Posterior vena cava (tissue), 2 donors: ENCODE data around the gene SCN1A. TPM values are rescaled to one million over a fixed set of nuclear protein-coding genes. Genes with fewer than 3 reads are reported as not detected.
"Not testable (repeated sequence)": the region's sequence is repeated elsewhere in the genome, so short reads cannot be mapped to it uniquely, and the experiment has no call there.

Experiments
- DNase-seq: peaks from one replicate; pipeline ENCODE4 v3.0.0-alpha.2; 2020; ENCODE audit warnings: low spot score
- intact Hi-C, 2 donors: fragments of 100-400 bp; cut with DNase I; formaldehyde crosslinking; loops; one replicate each; pipeline versions ENCODE4 v1.14.1 to v1.14.2; 2022 to 2023
- total RNA-seq, 2 donors: library from RNA; stranded (reverse); fragmentation: NEBNext Ultra II Directional; extraction: Animal tissue kit (Norgen Biotek cat#: 25700); gene quantifications; one replicate each; pipeline ENCODE4 v1.2.1, GENCODE V29; 2021
- donor health status: DM: yes; HTN: yes; CAD: no.
- donor health status: DM: yes; HTN: yes; CAD: no.

The SCN1A gene
- total RNA-seq, 2 donors from 2014 or later, result not detected

- intact Hi-C loops, result no loop called here
Observed at GRCh38 chr2:166138144-166138543, 10.3 kb upstream of the SCN1A start.

GRCh38 chr2:166137331-166137730 is 9.5 kb upstream of the SCN1A start:
- DNase-seq, result no peak
- intact Hi-C loops, result no loop called here

More at GRCh38 chr2:166138144-166138543, 10.3 kb upstream of the SCN1A start:
- no peak for DNase-seq

GRCh38 chr2:166135849-166136258 is 8.0 kb upstream of the SCN1A start:
- DNase-seq, result no peak
- intact Hi-C loops, result no loop called here

GRCh38 chr2:166135152-166135848 is 7.5 kb upstream of the SCN1A start:
- intact Hi-C loops, result no loop called here
- no peak for DNase-seq

- intact Hi-C loops, result no loop called here
- DNase-seq, result no peak
Observed at GRCh38 chr2:166134252-166135151, 6.7 kb upstream of the SCN1A start.

- intact Hi-C loops, result no loop called here
- no peak for DNase-seq
Observed at GRCh38 chr2:166133653-166134052, 5.8 kb upstream of the SCN1A start.

GRCh38 chr2:166128156-166128505 is 311 bp upstream of the SCN1A start:
- no peak for DNase-seq
- intact Hi-C loops, result loop anchor here (10.0 kb wide), 1 partner anchor 173 kb away; the partner anchor contains the start of gene TTC21B (in 2 of the 2)

GRCh38 chr2:166126007-166126639 is 1.7 kb downstream of the SCN1A start:
- intact Hi-C loops, result loop anchor here (10.0 kb wide), 1 partner anchor 171 kb away; the partner anchor contains the start of gene TTC21B (in 2 of the 2)
- DNase-seq, result no peak

GRCh38 chr2:166125557-166125956 is 2.3 kb downstream of the SCN1A start:
- intact Hi-C loops, result loop anchor here (10.0 kb wide), 1 partner anchor 171 kb away; the partner anchor contains the start of gene TTC21B (in 2 of the 2)
- DNase-seq, result no peak

- no peak for DNase-seq
- intact Hi-C loops, result no loop called here
Observed at GRCh38 chr2:166118180-166118579, 9.6 kb downstream of the SCN1A start.

GRCh38 chr2:166117491-166117890 is 10.3 kb downstream of the SCN1A start:
- no peak for DNase-seq
- intact Hi-C loops, result no loop called here

GRCh38 chr2:166115589-166115988 is 12.2 kb downstream of the SCN1A start:
- intact Hi-C loops, result no loop called here
- no peak for DNase-seq

GRCh38 chr2:166112193-166112605 is 15.6 kb downstream of the SCN1A start:
- intact Hi-C loops, result no loop called here
- DNase-seq, result no peak

- DNase-seq, result no peak
- intact Hi-C loops, result no loop called here
Observed at GRCh38 chr2:166106431-166107015, 21.3 kb downstream of the SCN1A start.

GRCh38 chr2:166104773-166105172 is 23.0 kb downstream of the SCN1A start:
- intact Hi-C loops, result no loop called here
- no peak for DNase-seq

- no peak for DNase-seq
Observed at GRCh38 chr2:166104084-166104483, 23.7 kb downstream of the SCN1A start.

GRCh38 chr2:166103277-166103676 is 24.5 kb downstream of the SCN1A start:
- intact Hi-C loops, DNase-seq: not testable (repeated sequence)

More at GRCh38 chr2:166104084-166104483, 23.7 kb downstream of the SCN1A start:
- intact Hi-C loops, result no loop called here

- intact Hi-C loops, result no loop called here
- no peak for DNase-seq
Observed at GRCh38 chr2:166094325-166094724, 33.5 kb downstream of the SCN1A start.

- DNase-seq, result no peak
- intact Hi-C loops, result no loop called here
Observed at GRCh38 chr2:166092889-166093288, 34.9 kb downstream of the SCN1A start.
